Ovary (tissue), 9 donors: ENCODE results near the gene ASAP2. TPM values are rescaled to one million over a fixed set of nuclear protein-coding genes. Genes with fewer than 3 reads are reported as not detected.

Experiments used
- DNase-seq, 5 donors: peaks; one replicate each; pipeline ENCODE4 v3.0.0-alpha.2; 2019 to 2020
- H3K27ac ChIP-seq, 2 donors: fragments of 200-600 bp; one replicate each; pipeline versions ENCODE4 v1.5.1 to v1.8.0; 2019 to 2022
- H3K27me3 ChIP-seq: fragments of 200-600 bp; one replicate; pipeline ENCODE4 v1.8.0; 2022
- H3K36me3 ChIP-seq: fragments of 200-600 bp; sonication (generic); one replicate; pipeline ENCODE4 v1.5.1; 2019
- H3K4me1 ChIP-seq: one replicate; pipeline ENCODE4 v1.8.1; 2013; ENCODE audit warnings: mild to moderate bottlenecking, moderate library complexity; ENCODE audit not compliant: insufficient read depth
- H3K4me3 ChIP-seq: fragments of 200-600 bp; sonication (generic); one replicate; pipeline ENCODE4 v1.5.1; 2017
- H3K9me3 ChIP-seq, 2 donors: fragments of 200-600 bp in 1 of 2; sonication (generic) in 1 of 2; one replicate each; pipeline versions ENCODE4 v1.5.1 to v1.8.1; 2013 to 2019; ENCODE audit warnings: mild to moderate bottlenecking in 1 of 2, moderate library complexity in 1 of 2
- CTCF ChIP-seq, 3 donors: fragments of 450-650 bp in 2 of 3; fragments of 200-600 bp in 1 of 3; IDR thresholded peaks; one replicate each; pipeline versions ENCODE4 v1.5.1 to v1.8.0; 2016 to 2022; ENCODE audit warnings: antibody characterized with exemption in 3 of 3, mild to moderate bottlenecking in 1 of 3
- EP300 ChIP-seq: sonication (generic); formaldehyde crosslinking; IDR thresholded peaks from one replicate; pipeline ENCODE4 v1.6.1; 2017; ENCODE audit warnings: antibody characterized with exemption
- POLR2A ChIP-seq: fragments of 450-650 bp; IDR thresholded peaks from one replicate; pipeline ENCODE4 v1.6.1; 2017; ENCODE audit warnings: antibody characterized with exemption, mild to moderate bottlenecking, moderate library complexity
- WGBS, 3 donors: extraction: QIAGEN DNeasy Blood & Tissue Kit in 1 of 3; methylation state at CpG; one replicate each; pipeline versions ENCODE4 v1.1.5 to v1.1.7; 2013 to 2017; 5-methylcytosine and 5-hydroxymethylcytosine counted together
- intact Hi-C, 4 donors: fragments of 100-400 bp; cut with DNase I; formaldehyde crosslinking; loops; one replicate each; pipeline versions ENCODE4 v1.11.0 to v1.15.1; 2022 to 2023
- polyA plus RNA-seq, 2 donors: library from polyadenylated mRNA; stranded (reverse); fragments of 200-250 nt in 1 of 2; fragments of 350-450 nt in 1 of 2; fragmentation: Illumina TruSeq in 1 of 2; extraction: RNeasy Lipid Tissue Mini Kit (QIAGEN cat#74804) in 1 of 2; gene quantifications; one replicate each; pipeline ENCODE4 v1.2.3, GENCODE V29; 2013 to 2014
- total RNA-seq, 7 donors: library from RNA; depleted of rRNA in 2 of 7; stranded (reverse); fragments of >200 nt in 2 of 7; fragmentation: NEBNext Ultra II Directional in 3 of 7; extraction: Animal tissue kit (Norgen Biotek cat#: 25700) in 3 of 7; gene quantifications; one replicate each; pipeline versions ENCODE4 v1.1.0 to v1.2.4, GENCODE V29; 2016 to 2023
- donor health status: DM: no; HTN: no; CAD: no; lungs with moderate emphysema.
- donor health status: DM: no; HTN: no; CAD: no.
- donor health status: Bipolar disorder and iron deficiency.
- donor health status: DM: yes; HTN: yes; CAD: no.
- donor health status: DM: no; HTN: no; CAD: no.
- donor health status: DM: yes; HTN: yes; CAD: no.

The ASAP2 gene
- total and polyA plus RNA-seq, 9 donors: 10.3 to 22.7 (median 15.5) TPM

GRCh38 chr2:9296559-9296958, 89.9 kb downstream of the ASAP2 start:
- TF ChIP-seq CTCF (IDR thresholded peaks at IDR 0.05) (no peak), POLR2A (no peak)
- Histone ChIP-seq H3K4me1 (peaks cover 9% of the 10 kb centered on the region), H3K4me3 (no peak overlapping the region), H3K9me3 (no peaks in the 10 kb centered on the region), H3K36me3 (no peaks in the 10 kb centered on the region), H3K27me3 (no peaks in the 10 kb centered on the region), H3K27ac (no peak overlapping the region)
- no peak for DNase-seq
- intact Hi-C loops: no loop called here
- 95 to 98% (median 97%) methylated on average over 4 of the region's 4 CpGs for WGBS, 3 donors

GRCh38 chr2:9297156-9297555, 90.5 kb downstream of the ASAP2 start:
- Histone ChIP-seq H3K4me1 (peaks cover 9% of the 10 kb centered on the region), H3K36me3 (no peaks in the 10 kb centered on the region), H3K27me3 (no peaks in the 10 kb centered on the region), H3K4me3 (no peak overlapping the region), H3K27ac (no peak overlapping the region), H3K9me3 (no peaks in the 10 kb centered on the region)
- TF ChIP-seq POLR2A (no peak), CTCF (IDR thresholded peaks at IDR 0.05) (no peak), EP300 (no peak)
- 10 to 33% (median 13%) methylated on average over 6 of the region's 6 CpGs for WGBS, 3 donors
- intact Hi-C loops: no loop called here
- DNase-seq: no peak

- DNase-seq: no peak
These were observed 91.2 kb downstream of the ASAP2 start for GRCh38 chr2:9297807-9298206.

GRCh38 chr2:9298583-9298982, 92.0 kb downstream of the ASAP2 start:
- Histone ChIP-seq H3K27ac (no peak overlapping the region), H3K36me3 (no peaks in the 10 kb centered on the region), H3K9me3 (no peaks in the 10 kb centered on the region), H3K27me3 (no peaks in the 10 kb centered on the region), H3K4me3 (no peak overlapping the region), H3K4me1 (peaks cover 9% of the 10 kb centered on the region)
- intact Hi-C loops: no loop called here
- no peak for DNase-seq
- WGBS, 3 donors: 87 to 92% (median 90%) methylated on average over 7 of the region's 7 CpGs
- TF ChIP-seq CTCF (IDR thresholded peaks at IDR 0.05) (no peak), POLR2A (no peak), EP300 (no peak)

More at GRCh38 chr2:9297807-9298206, 91.2 kb downstream of the ASAP2 start:
- Histone ChIP-seq H3K36me3 (no peaks in the 10 kb centered on the region), H3K4me1 (peaks cover 9% of the 10 kb centered on the region), H3K27ac (no peak overlapping the region), H3K4me3 (no peak overlapping the region), H3K27me3 (no peaks in the 10 kb centered on the region), H3K9me3 (no peaks in the 10 kb centered on the region)
- TF ChIP-seq CTCF (IDR thresholded peaks at IDR 0.05): no peak
- TF ChIP-seq EP300: no peak
- no peak for TF ChIP-seq POLR2A
- WGBS, 3 donors: 51 to 69% (median 57%) methylated on average over 7 of the region's 7 CpGs
- intact Hi-C loops: no loop called here
